ENCODE measurements around the gene COQ8B.

Gene COQ8B

DNA sequence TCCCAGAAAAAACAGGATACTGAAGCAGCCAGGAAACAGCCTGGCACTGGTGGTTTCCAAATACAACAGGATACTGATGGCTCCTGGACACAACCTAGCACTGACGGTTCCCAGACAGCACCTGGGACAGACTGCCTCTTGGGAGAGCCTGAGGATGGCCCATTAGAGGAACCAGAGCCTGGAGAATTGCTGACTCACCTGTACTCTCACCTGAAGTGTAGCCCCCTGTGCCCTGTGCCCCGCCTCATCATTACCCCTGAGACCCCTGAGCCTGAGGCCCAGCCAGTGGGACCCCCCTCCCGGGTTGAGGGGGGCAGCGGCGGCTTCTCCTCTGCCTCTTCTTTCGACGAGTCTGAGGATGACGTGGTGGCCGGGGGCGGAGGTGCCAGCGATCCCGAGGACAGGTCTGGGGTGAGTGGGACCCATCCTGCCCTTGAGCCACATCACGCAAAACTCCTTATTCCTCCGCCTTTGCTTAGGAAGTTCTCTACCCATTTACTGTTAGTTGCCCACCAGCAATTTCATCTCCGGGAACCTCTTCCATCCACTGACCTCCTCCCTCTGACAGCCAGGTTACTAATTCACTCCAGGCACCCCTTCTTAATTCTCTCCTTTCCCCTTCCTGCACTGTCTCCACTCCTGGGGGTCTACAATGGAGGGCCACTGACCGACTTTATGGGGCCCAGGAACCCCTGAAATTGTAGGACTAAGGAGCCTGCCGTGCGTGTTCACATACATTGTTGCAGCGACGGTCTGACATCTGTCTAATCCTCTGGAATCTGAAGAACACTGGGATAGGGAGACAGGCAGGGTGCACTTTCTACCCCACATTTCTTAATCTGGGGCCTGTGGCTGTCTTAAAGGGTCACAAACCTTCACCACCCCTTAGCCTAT, 1.4 kb upstream of the COQ8B start:
- no peak for DNase-seq (ENCODE audit: low read depth in 1 of 2, low spot score in 1 of 2)

DNA sequence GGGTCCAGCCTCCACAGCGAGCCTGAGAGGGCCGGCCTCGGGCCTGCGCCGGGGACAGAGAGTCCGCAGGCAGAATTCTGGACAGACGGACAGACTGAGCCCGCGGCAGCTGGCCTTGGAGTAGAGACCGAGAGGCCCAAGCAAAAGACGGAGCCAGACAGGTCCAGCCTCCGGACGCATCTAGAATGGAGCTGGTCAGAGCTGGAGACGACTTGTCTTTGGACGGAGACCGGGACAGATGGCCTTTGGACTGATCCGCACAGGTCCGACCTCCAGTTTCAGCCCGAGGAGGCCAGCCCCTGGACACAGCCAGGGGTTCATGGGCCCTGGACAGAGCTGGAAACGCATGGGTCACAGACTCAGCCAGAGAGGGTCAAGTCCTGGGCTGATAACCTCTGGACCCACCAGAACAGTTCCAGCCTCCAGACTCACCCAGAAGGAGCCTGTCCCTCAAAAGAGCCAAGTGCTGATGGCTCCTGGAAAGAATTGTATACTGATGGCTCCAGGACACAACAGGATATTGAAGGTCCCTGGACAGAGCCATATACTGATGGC, 716 bp upstream of the COQ8B start:
- DNase-seq (ENCODE audit: low read depth in 1 of 2, low spot score in 1 of 2): no peak

DNA sequence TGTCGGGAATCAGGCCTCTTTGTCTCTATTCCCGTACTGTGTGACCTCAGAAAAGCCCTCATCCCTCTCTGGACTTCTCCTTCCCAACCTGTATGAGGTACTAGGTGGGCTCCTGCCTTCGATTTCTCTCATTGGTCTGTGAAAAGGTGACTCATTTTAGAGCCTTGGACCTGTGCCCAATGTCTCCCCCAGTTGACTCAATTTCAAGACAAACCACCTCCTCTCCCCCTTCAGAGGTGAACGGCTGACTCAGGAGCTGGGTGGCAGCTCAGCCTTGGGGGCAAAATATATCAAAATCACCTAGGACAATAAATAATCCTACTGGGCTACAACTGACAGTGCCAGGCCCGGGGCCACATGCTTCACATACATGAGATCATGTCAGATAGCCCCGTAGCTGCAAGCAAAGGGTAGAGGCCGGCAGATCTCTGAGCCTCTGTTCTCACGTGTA, 630 bp downstream of the COQ8B start:
- peak; percentile 41 to 75 for DNase-seq (ENCODE audit: low read depth in 1 of 2, low spot score in 1 of 2)

DNA sequence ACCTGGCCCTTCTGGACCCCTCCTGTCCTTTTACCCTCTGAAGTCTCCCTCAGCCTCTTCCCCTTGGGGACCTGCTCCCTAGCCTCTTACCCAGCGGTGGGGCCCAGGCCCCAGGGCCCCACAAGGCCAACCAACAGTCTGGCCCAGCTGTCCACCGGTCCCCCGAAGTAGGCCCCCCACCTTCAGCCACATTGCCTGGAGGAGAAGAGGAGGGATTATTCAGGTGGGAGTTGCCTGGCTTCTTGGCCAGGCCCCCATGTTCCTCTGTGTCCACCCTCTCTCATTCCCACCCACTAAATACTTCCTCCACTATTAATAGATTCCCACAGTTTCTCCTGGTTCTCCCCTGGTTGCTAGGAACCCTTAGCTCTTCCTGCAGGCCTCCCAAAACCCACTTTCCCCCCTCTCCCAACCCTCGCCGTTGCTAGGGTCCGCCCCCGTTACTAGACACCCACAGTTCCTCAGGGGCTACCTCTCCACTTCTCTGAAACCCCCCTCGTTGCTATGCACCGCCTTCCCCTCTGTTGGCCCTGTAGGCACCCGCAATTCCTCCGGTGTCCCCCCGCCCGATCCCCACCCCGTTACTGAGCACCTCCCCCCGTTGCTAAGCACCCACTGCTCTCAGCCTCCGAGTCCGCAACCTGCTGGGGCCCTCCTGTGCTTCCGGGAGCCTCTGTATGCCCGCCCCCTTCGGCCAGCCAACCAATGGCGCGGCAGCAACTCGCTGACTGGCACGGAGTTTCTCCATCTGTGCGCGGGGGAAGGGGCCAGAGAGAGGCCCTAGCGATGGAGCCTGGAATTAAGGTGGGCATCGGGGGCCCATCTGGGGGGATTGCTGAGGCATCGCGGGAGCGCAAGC, 2.0 kb downstream of the COQ8B start:
- peak; percentile 76 to 87 for DNase-seq (ENCODE audit: low read depth in 1 of 2, low spot score in 1 of 2)

DNA sequence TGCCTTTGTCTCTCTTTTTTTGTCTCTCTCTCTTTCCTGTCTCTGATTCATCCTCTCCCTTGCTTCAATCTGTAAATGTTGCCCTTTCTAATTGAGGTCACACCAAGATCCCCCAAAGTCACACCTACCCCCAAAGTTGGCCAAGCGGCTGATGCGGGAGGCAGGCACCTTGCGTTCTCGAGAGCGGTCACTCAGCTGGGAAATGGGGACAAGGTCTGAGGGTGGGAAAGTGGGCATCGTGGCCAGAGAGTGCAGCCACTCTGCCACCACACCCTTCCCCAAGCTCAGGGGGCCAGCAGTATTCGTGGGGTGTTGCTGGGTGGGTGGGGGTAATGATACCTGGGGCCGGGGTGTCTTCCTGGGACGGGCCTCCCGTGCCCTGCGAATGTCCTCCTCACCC, 2.7 kb downstream of the COQ8B start:
- DNase-seq (ENCODE audit: low read depth in 1 of 2, low spot score in 1 of 2): no peak

DNA sequence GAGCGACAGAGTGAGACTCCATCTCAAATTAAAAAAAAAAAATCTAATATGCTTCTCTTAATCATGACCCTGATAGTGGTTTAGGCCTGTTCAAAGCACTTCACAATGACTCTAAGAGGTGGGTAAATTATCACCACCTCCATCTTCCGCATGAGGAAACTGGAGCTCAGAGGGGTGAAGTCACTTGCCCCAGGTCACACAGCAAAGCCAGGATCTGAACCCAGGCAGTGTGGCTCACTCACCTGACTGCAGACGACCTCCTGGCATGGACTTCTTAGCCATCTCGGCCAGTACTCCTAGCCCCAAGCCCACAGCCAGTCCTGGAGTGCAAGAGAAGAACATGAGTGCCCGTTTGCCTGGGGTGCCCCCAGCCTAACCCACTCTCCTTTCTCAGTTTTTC, 6.9 kb downstream of the COQ8B start:
- DNase-seq (ENCODE audit: low read depth in 1 of 2, low spot score in 1 of 2): no peak

DNA sequence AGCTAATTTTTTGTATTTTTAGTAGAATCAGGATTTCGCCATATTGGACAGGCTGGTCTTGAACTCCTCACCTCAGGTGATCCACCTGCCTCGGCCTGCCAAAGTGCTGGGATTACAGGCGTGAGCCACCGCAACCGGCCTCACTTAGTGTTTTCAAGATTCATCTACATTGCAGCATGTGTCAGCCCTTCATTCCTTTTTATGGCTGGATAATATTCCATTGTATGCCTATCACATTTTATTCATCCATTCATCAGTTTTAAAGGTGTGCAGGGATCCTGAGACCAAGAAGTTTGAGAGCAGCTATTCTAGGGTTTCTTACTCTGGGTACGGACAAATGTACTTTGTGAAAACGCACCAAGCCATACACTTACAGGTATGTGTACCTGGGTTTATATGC, 9.1 kb downstream of the COQ8B start:
- no peak for DNase-seq (ENCODE audit: low read depth in 1 of 2, low spot score in 1 of 2)

DNA sequence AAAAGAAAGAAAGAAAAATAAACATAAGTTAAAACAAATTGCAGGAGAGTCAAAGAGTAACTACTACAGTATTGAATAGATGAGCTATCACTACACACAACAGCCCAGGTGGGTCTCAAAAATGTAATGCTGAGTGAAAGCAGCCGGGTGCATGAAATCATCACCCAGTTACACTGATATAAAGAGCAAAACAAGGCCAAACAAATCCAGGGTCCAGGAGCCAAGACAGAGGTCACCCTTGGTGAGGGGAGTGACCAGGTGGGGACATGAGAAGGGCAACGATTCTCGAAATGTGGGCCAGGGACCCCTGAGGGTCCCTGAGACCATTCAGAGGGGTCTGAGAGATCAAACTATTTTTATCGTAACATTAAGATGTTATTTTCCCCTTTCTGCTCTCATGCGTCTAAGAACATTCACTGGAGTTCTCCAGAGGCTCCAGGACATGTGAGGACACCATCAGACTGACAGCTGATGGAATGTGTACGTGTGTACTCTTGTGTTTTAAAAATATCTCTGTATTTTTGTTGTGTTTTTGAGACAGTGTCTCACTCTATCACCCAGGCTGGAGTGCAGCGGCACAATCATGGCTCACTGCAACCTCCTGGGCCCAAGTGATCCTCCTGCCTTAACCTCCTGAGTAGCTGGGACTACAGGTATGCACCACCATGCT, 10.6 kb downstream of the COQ8B start:
- no peak for DNase-seq (ENCODE audit: low read depth in 1 of 2, low spot score in 1 of 2)

DNA sequence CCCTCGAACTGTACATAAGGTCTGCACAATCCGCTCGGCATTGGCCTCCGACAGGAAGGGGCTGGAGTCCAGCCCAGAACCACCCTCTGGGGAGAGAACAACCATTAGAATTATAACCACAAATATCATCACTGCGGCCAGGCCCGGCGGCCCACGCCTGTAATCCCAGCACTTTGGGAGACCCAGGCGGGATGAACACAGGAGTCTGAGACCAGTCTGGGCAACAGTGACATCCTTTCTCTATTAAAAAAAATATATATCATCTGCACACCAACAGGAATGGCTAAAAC, 11.4 kb downstream of the COQ8B start:
- DNase-seq (ENCODE audit: low read depth in 1 of 2, low spot score in 1 of 2): no peak

DNA sequence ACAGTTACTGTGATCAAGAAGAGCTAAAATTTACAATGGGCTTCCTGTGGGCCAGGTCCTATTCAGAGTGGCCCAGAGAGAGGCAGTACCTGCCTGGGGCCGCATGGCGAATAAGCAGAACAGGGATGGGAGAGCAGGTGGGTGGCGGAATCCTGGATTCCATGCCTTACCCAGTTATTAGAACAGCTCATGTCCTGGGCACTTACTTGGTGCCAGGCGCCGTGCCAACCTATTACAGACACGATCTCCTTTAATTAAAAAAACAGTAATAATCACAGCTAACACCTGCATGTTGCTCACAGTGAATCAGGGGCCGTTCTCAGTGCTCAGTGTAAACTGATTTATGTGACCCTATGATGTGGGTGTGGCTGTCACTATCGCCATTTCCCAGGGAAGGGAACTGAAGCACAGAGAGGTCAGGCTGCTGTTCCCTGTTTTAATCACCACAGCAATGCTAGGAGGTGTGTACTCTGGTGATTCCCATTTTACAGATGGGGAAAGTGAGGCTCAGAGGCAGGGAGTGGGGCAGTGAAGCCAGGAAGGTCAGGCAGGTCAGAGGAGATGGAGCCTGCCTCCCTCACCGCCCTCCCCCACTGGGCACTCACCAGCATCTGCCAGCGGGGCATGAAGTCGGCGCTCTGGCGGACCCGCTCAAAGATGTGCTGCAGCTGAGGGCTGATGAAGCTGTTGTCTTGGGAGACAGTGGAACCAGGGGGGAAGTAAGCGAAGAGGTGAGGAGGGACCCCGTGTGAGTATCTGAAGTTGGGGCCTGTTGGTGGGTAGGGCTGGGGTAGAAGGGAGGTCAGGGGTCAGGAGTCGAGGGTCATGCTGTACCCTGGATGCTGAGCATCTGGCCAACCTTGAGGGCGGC, 12.0 kb downstream of the COQ8B start:
- no peak for DNase-seq (ENCODE audit: low read depth in 1 of 2, low spot score in 1 of 2)

DNA sequence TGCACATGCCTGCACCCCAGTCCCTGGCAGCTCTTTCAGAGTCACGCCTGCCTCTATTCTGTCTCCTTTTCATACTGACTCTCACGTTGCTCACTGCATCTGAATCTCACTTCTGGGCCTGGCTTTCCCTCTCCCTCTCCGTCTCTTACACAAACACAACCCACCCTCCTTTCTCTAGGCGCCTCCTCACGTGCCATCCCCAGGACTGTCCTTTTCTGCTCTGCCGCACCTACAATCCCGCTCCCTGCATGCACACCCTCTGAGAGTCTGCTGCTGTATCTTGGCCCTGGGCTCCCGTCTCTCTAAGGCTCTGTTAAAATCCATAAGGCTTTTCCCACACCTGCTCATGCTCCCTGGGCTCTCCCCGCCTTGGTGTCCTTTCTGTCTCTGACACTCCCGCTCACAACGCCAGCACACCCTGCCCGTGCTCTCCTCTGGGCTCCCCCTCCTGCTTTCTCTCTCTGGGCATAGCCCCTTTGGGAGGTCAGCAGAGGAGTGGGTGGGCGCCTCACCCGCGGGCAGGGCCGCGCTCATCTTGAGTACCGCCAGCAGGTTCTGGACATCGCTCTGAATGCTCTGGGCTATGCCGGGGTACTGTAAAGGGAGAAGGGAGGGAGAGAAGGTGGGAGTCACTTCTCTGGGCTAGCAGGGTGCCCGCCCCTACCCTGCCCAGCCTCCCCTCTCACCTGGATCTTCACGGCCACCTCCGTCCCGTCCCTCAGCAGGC, 13.5 kb downstream of the COQ8B start:
- no peak for DNase-seq (ENCODE audit: low read depth in 1 of 2, low spot score in 1 of 2)

DNA sequence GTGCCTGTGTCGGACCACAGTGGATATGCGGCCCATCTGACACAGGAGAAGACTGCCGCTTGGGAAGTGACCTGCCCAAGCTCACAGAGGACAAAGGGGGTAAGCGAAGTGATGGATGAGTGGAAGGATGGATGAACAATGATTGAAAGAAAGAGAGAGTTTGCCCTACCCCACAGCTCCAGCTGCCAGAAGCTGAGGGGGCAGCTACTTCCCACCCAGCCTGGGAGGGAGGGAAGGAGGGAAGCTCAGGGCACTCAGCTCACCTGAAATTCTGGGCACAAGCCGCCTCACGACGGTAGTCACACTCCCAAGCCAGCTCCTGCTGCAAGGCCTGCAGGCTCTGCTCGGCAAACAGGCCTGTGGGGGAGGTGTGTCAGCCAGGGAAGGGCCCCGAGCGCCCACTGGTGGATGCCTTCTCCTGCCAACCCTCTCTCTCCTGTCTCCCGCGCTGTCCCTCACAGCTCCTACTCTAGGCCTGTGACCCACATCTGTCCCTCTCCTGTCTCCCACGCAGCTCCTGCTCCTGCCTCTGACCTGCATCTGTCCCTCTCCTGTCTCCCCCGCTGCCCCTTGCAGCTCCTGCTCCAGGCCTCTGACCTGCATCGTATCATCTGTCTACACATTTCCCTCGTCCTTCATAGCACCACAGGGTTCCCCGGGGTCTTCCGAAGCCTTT, 14.2 kb downstream of the COQ8B start:
- no peak for DNase-seq (ENCODE audit: low read depth in 1 of 2, low spot score in 1 of 2)

DNA sequence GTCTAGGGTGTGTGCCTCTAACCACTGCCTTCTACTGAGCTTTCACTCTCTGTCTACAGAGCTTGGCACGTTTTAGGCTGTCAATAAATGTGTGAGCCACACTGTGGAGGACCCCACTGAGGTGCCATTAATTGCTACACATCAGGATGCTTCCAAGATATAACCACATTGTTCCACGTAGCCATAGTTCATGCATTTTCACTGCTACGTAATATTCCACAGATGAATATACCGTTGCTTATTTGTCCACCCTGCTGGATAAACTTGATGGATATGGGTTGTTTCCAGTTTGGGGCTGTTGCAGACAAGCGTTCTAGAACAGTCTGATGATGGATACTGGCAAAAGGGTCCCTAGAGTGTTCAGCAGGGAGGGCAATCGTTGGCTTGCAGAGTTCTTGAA, 14.9 kb downstream of the COQ8B start:
- no peak for DNase-seq (ENCODE audit: low read depth in 1 of 2, low spot score in 1 of 2)

DNA sequence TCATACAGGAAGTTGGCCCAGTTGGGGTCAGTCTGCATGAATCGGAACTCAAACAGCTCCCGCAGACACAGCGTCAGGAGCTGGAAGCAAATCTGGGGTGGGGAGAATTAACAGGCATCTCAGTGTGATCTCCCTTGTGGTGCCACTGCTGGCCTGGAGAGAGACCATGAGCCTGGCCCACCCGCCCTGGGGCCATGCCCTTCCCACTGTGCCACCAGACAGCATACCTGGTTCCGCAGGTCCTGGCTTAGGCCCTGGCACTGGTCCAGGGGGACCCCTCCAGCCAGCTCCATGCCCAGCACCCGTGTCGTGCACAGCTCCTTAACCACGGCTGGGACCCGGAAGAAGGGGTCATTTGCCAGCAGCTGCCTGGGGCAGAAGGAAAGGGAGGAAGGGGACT, 16.6 kb downstream of the COQ8B start:
- DNase-seq (ENCODE audit: low read depth in 1 of 2, low spot score in 1 of 2): no peak

DNA sequence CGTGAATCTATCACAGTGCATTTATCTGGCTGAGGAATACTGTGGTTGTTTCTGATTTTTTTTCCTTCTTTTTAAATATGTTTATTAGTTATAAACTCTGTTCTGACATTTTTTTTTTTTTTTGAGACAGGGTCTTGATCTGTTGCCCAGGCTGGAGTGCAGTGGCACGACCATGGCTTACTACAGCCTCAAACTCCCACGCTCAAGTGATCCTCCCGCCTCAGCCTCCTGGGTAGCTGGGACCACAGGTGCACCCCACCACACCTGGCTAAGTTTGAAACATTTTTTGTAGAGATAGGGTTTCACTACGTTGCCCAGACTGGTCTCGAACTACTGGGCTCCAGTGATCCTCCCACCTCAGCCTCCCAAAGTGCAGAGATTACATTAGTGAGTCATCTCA, 19.7 kb downstream of the COQ8B start:
- DNase-seq (ENCODE audit: low read depth in 1 of 2, low spot score in 1 of 2): no peak

DNA sequence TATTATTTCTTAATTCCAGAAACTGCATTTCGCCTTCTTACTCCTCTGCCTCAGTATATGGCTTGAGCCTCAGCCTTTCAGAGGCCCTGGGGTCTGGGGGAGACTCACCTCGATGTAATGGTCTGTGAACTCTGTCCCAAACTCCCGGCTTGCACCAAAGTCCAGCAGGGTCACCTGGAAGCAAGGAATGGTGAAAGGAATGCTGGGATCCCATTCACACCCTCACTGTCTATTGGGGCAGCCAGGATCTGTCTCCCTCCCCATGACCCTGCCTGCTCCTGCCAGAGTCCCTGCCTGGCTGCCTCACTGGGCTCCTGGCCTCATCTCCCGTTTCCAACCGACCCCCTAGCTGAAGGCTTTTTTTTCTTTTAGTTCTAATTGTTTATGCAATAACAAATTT, 20.8 kb downstream of the COQ8B start:
- no peak for DNase-seq (ENCODE audit: low read depth in 1 of 2, low spot score in 1 of 2)

DNA sequence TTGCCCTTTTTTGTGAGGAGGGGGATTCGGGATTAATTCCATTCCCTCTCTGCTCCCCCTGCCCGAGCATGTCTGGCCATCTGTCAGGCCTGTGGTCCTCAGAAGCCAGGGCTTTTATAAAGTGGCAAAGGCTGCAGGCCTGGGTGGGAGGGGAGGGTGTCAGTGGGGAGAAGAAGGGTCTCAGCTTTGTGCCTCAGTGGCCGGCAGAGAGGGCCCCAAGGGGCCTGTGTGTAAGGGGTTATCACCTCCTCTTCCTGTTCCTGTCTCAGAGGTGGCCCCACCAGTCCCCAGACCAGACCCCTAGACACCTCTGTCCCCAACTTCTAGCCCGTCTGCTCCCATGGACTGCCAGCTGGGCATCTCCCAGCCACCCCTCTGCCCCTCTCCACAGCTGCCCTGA, 22.8 kb downstream of the COQ8B start:
- no peak for DNase-seq (ENCODE audit: low read depth in 1 of 2, low spot score in 1 of 2)

DNA sequence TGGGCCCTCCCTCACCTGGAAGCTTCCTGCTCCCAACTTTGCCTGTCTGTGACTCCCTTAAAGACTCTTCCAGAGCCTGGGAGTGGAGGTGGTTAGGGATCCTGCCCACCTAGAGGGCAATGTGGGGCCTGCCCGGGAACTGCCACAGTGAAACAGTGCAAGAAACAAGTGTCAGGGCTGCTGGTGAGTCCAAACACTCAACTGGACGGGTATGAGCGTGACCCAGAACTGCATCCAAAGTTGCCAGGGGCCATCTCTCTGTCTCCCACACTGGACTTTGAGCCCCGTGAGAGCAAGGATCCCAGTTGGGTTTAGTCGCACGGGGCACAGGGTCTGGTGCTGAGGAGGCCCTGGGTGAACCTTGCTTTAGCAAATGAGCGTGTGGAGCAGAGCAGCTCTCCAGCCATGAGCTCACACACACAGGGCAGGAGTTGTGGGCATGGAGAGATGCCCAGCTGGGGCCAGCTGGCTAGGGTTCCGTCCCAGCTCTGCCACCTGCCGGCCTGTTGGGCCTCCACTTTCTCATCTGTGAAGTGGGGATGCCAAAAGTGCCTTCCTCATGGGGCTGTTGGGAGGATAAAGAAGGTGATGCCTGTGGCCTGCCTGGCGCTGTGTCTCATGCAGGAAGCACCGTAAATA, 23.4 kb downstream of the COQ8B start:
- no peak for DNase-seq (ENCODE audit: low read depth in 1 of 2, low spot score in 1 of 2)

DNA sequence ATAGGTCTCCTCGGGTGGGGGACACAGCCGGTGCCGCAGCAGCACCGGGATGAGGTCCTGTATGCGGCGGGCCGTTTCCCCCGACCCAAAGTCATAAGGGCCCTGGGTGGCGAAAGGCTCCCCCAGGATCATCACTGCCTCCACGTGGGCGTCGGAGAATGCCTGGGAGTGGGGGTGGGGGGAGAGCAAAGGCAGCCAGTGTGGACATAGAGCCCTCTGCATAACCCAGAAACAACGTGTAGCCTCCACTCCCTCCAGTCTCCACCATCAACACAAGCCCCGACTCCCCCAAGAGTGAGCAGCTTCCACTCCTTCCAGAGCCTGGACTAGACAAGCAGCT, 24.5 kb downstream of the COQ8B start:
- DNase-seq (ENCODE audit: low read depth in 1 of 2, low spot score in 1 of 2): no peak

Data from activated CD4-positive, alpha-beta T cell treated with anti-CD3 and anti-CD28 coated beads, Interleukin-2, amount 50 U/mL, for 24 hours (primary cell).